Measurements from ENCODE around the gene INSR. TPM values are rescaled to one million over a fixed set of nuclear protein-coding genes. Genes with fewer than 3 reads are reported as not detected.

The INSR gene
- total and polyA plus RNA-seq, 7 donors, result 3.0 to 83.1 (median 67.1) TPM

GRCh38 chr19:7115721-7116120 lies 178.5 kb downstream of the INSR start:
- 87% methylated on average over 6 of the region's 6 CpGs for WGBS, 2 donors
- no peaks in the 10 kb centered on the region for H3K27me3 ChIP-seq
- intact Hi-C loops (cut with DNase I), result no loop called here
- no peak for DNase-seq
- no peaks in the 10 kb centered on the region for H3K4me1 ChIP-seq
- H3K9me3 ChIP-seq, result no peaks in the 10 kb centered on the region
- TF ChIP-seq EP300 (IDR thresholded peaks at IDR 0.05) (no peak), CTCF (IDR thresholded peaks at IDR 0.05) (no peak), POLR2A (IDR thresholded peaks at IDR 0.05) (no peak), POLR2AphosphoS5 (IDR thresholded peaks at IDR 0.05) (no peak)
- peaks cover 20 to 66% (median 30%) of the 10 kb centered on the region in 4 donors for H3K36me3 ChIP-seq
- H3K27ac ChIP-seq, result no peak overlapping the region
- H3K4me3 ChIP-seq, result no peak overlapping the region

GRCh38 chr19:7113233-7113632 lies 181.0 kb downstream of the INSR start:
- no peak for TF ChIP-seq POLR2AphosphoS5 (IDR thresholded peaks at IDR 0.05)
- no peak for TF ChIP-seq EP300 (IDR thresholded peaks at IDR 0.05)
- no peak for TF ChIP-seq POLR2A (IDR thresholded peaks at IDR 0.05)
- TF ChIP-seq CTCF (IDR thresholded peaks at IDR 0.05), result no peak
- H3K27me3 ChIP-seq, result no peaks in the 10 kb centered on the region
- peaks cover 0 to 41% (median 12%) of the 10 kb centered on the region in 4 donors for H3K36me3 ChIP-seq
- intact Hi-C loops (cut with DNase I), result no loop called here
- H3K9me3 ChIP-seq, result no peaks in the 10 kb centered on the region
- H3K27ac ChIP-seq, result no peak overlapping the region
- peaks cover 0 to 9% (median 3%) of the 10 kb centered on the region in 4 donors for H3K4me1 ChIP-seq
- H3K4me3 ChIP-seq, result no peak overlapping the region
- DNase-seq, result no peak
- 96 to 100% methylated on average over 1 of the region's 1 CpG for WGBS, 2 donors

GRCh38 chr19:7112675-7113074 lies 181.5 kb downstream of the INSR start:
- WGBS, 2 donors, result 80 to 88% methylated on average over 4 of the region's 4 CpGs
- H3K4me1 ChIP-seq, result peaks cover 0 to 9% (median 3%) of the 10 kb centered on the region in 4 donors
- no peak overlapping the region for H3K4me3 ChIP-seq
- intact Hi-C loops (cut with DNase I), result no loop called here
- no peak for TF ChIP-seq EP300 (IDR thresholded peaks at IDR 0.05)
- TF ChIP-seq POLR2A (IDR thresholded peaks at IDR 0.05), result no peak
- no peak for TF ChIP-seq CTCF (IDR thresholded peaks at IDR 0.05)
- no peak for TF ChIP-seq POLR2AphosphoS5 (IDR thresholded peaks at IDR 0.05)
- no peaks in the 10 kb centered on the region for H3K9me3 ChIP-seq
- no peak for DNase-seq
- H3K27ac ChIP-seq, result no peak overlapping the region
- no peaks in the 10 kb centered on the region for H3K27me3 ChIP-seq
- H3K36me3 ChIP-seq, result peaks cover 0 to 35% (median 10%) of the 10 kb centered on the region in 4 donors

GRCh38 chr19:7109678-7110289 lies 184.4 kb downstream of the INSR start:
- Histone ChIP-seq H3K27ac (no peak overlapping the region), H3K9me3 (no peaks in the 10 kb centered on the region), H3K4me3 (no peak overlapping the region), H3K27me3 (no peaks in the 10 kb centered on the region), H3K4me1 (peaks cover 0 to 9% (median 3%) of the 10 kb centered on the region in 4 donors), H3K36me3 (peaks cover 0 to 9% (median 0%) of the 10 kb centered on the region in 4 donors)
- WGBS, 2 donors, result 51 to 67% methylated on average over 8 of the region's 8 CpGs
- DNase-seq, result peak; percentile 33
- no peak for TF ChIP-seq CTCF (IDR thresholded peaks at IDR 0.05)
- no peak for TF ChIP-seq POLR2A (IDR thresholded peaks at IDR 0.05)
- TF ChIP-seq EP300 (IDR thresholded peaks at IDR 0.05), result no peak
- no peak for TF ChIP-seq POLR2AphosphoS5 (IDR thresholded peaks at IDR 0.05)
- intact Hi-C loops (cut with DNase I), result no loop called here
